Keratinocyte (primary cell): ENCODE measurements around the gene CHERP. TPM values are rescaled to one million over a fixed set of nuclear protein-coding genes. Genes with fewer than 3 reads are reported as not detected.

Source experiments
- DNase-seq: peaks from one replicate; pipeline ENCODE4 v3.0.0-alpha.2; 2011; ENCODE audit warnings: low read depth, missing footprints, low spot score
- FAIRE-seq: peaks from 2 replicates; lab custom pipeline; 2011; peaks lifted over from hg19 to GRCh38; lab: Jason Lieb, UNC
- H2AFZ ChIP-seq: 2 replicates; pipeline ENCODE4 v1.6.0; 2012; ENCODE audit warnings: low read length, control low read depth, inconsistent platforms; ENCODE audit not compliant: control insufficient read depth
- H3K27ac ChIP-seq: 2 replicates; pipeline ENCODE4 v1.5.1; 2011; ENCODE audit warnings: low read length; ENCODE audit not compliant: control insufficient read depth, insufficient read depth
- H3K27me3 ChIP-seq: 3 replicates; pipeline ENCODE4 v1.6.0; 2011; ENCODE audit warnings: low read length; ENCODE audit not compliant: control insufficient read depth, insufficient read depth; ENCODE audit errors: extremely low read depth
- H3K36me3 ChIP-seq, 2 experiments: 2 replicates in 1 of 2; 3 replicates in 1 of 2; pipeline ENCODE4 v1.5.1; 2011; ENCODE audit warnings: low read length in 2 of 2, mild to moderate bottlenecking in 1 of 2; ENCODE audit not compliant: control insufficient read depth in 2 of 2, insufficient read depth in 2 of 2; ENCODE audit errors: extremely low read depth in 1 of 2
- H3K4me1 ChIP-seq: 3 replicates; pipeline ENCODE4 v1.5.1; 2011; ENCODE audit warnings: low read length; ENCODE audit not compliant: control insufficient read depth, insufficient read depth; ENCODE audit errors: extremely low read depth
- H3K4me2 ChIP-seq: 3 replicates; pipeline ENCODE4 v1.6.0; 2011; ENCODE audit warnings: low read depth, low read length; ENCODE audit not compliant: control insufficient read depth, insufficient read depth; ENCODE audit errors: extremely low read depth
- H3K4me3 ChIP-seq, 3 experiments: fragments of 200-600 bp in 1 of 3; sonication (generic) in 1 of 3; 2 replicates in 2 of 3; 3 replicates in 1 of 3; pipeline ENCODE4 v1.5.1; 2011 to 2016; ENCODE audit warnings: low read length in 3 of 3, mild to moderate bottlenecking in 3 of 3, control low read depth in 2 of 3, inconsistent platforms in 1 of 3, low read depth in 1 of 3, mixed read lengths in 1 of 3, mixed run types in 1 of 3, moderate library complexity in 1 of 3; ENCODE audit not compliant: control insufficient read depth in 2 of 3, insufficient read depth in 2 of 3; ENCODE audit errors: extremely low read depth in 1 of 3
- H3K79me2 ChIP-seq: 2 replicates; pipeline ENCODE4 v1.6.0; 2012; ENCODE audit warnings: low read length; ENCODE audit not compliant: control insufficient read depth, insufficient read depth
- H3K9ac ChIP-seq: 3 replicates; pipeline ENCODE4 v1.6.0; 2011; ENCODE audit warnings: low read length; ENCODE audit not compliant: control insufficient read depth, insufficient read depth; ENCODE audit errors: extremely low read depth
- H3K9me1 ChIP-seq: 3 replicates; pipeline ENCODE4 v1.6.0; 2011; ENCODE audit warnings: low read length; ENCODE audit not compliant: control insufficient read depth, insufficient read depth; ENCODE audit errors: extremely low read depth
- H3K9me3 ChIP-seq: 2 replicates; pipeline ENCODE4 v1.5.1; 2012; ENCODE audit warnings: low read depth, low read length; ENCODE audit not compliant: control insufficient read depth
- H4K20me1 ChIP-seq: 3 replicates; pipeline ENCODE4 v1.6.0; 2011; ENCODE audit warnings: low read length; ENCODE audit not compliant: control insufficient read depth, insufficient read depth; ENCODE audit errors: extremely low read depth
- EZH2 ChIP-seq: IDR thresholded peaks from one replicate; pipeline ENCODE4 v1.6.1; 2012; ENCODE audit warnings: inconsistent platforms, mild to moderate bottlenecking, low read length, moderate library complexity
- dilution Hi-C: fragments of 300-500 bp; cut with MboI; formaldehyde crosslinking; loops from one replicate; pipeline ENCODE4 v1.7.0; 2020; ENCODE audit warnings: low sequenced_read_pairs; ENCODE audit not compliant: extremely low pct_ligation_motif_present
- polyA plus RNA-seq, 5 experiments: library from polyadenylated mRNA; depleted of rRNA in 3 of 5; stranded (reverse) in 3 of 5; stranded (forward) in 1 of 5; unstranded in 1 of 5; fragments of >200 nt; gene quantifications; 1 replicate in 1 of 5; 2 replicates in 3 of 5; 3 replicates in 1 of 5; pipeline versions ENCODE4 v1.2.1 to v1.2.3, GENCODE V29; 2011 to 2012; ENCODE audit warnings: missing spikeins in 2 of 5, low read depth in 1 of 5, low replicate concordance in 1 of 5
- TF ChIP-seq, protein P1 (sequence below), 3 experiments: IDR thresholded peaks in 1 of 3; conservative IDR thresholded peaks in 1 of 3; optimal IDR thresholded peaks in 1 of 3; 2 replicates in 2 of 3; 3 replicates in 1 of 3; pipeline versions ENCODE3 to v1.5.1; 2011; ENCODE audit warnings: low read length in 3 of 3, mild to moderate bottlenecking in 3 of 3, moderate library complexity in 2 of 3, control low read depth in 1 of 3, inconsistent platforms in 1 of 3; ENCODE audit not compliant: insufficient read depth in 2 of 3; ENCODE audit errors: extremely low read depth in 1 of 3

The CHERP gene
- polyA plus RNA-seq, 1 donor (not counting 4 experiments of a cell fraction or from before 2014, with no cell fraction given), result 3.6 TPM

DNA sequence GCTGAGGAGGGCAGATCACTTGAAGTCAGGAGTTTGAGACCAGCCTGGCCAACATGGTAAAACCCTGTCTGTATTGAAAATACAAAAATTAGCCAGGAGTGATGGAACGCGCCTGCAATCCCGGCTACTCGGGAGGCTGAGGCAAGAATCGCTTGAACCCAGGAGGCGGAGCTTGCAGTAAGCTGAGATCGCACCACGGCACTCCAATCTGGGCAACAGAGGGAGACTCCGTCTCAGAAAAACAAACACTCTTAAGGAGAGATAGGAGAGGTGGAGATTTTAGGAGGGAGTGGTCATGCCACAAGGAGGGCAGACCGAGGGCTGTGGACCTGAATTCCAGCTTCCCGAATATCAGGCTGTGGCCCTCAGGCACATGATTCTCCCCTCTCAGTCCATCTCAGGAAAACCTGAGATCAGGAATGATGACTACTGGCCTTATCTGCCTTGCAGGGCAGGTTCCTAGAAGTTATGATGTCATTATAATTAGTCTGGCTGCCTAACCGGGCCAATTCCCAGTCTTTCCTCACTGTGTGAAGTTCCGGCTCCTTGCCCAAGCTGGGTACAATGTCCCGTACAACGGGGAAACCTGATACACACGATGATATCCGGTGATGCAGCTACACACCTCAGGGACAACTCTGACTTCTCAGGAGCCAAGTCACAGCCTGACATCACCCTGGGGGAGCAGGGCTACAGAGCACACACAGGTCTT lies 27.5 kb upstream of the CHERP start:
- no peak for FAIRE-seq

DNA sequence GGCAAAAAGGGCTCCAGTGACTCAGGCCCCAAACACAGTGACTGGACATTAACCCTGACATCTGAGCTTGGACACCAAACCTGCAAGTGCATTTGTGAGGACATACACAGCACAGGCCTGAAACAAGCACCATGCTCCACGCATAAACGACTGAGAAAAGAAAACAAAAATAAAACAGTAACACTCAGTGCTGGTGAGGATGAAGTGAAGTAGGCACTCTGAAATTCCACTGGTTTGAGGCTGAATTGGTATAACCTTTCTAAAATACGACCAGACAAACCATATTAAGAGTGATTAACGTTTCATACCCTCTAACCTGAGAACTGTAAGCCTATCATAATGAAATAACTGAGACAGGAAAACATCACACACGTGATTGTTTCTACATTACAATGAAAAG lies 24.5 kb upstream of the CHERP start:
- DNase-seq (no peak), FAIRE-seq (no peak)
- no peak overlapping the region for H3K27ac ChIP-seq
- no peaks in the 10 kb centered on the region for H3K9me3 ChIP-seq
- H2AFZ ChIP-seq, result no peak overlapping the region
- no peaks in the 10 kb centered on the region for H3K27me3 ChIP-seq
- dilution Hi-C loops, result no loop called here
- H3K4me2 ChIP-seq, result no peak overlapping the region
- no peak overlapping the region for H3K9ac ChIP-seq
- no peaks in the 10 kb centered on the region for H4K20me1 ChIP-seq
- no peak overlapping the region for H3K4me3 ChIP-seq
- peaks cover 23 to 61% of the 10 kb centered on the region in 2 experiments for H3K36me3 ChIP-seq
- H3K79me2 ChIP-seq, result peaks cover 36% of the 10 kb centered on the region
- no peak for TF ChIP-seq EZH2
- peaks cover 3% of the 10 kb centered on the region for H3K9me1 ChIP-seq
- H3K4me1 ChIP-seq, result peaks cover 28% of the 10 kb centered on the region

More for the DNA sequence above, 27.5 kb upstream of the CHERP start:
- Histone ChIP-seq H3K4me3 (no peak overlapping the region), H3K79me2 (peaks cover 62% of the 10 kb centered on the region), H3K36me3 (peaks cover 14 to 43% of the 10 kb centered on the region in 2 experiments), H3K4me1 (peaks cover 38% of the 10 kb centered on the region), H3K4me2 (peak overlapping the region; percentile 29), H4K20me1 (peaks cover 3% of the 10 kb centered on the region), H3K9ac (peak overlapping the region; percentile 13), H2AFZ (no peak overlapping the region), H3K27me3 (no peaks in the 10 kb centered on the region), H3K9me1 (peaks cover 3% of the 10 kb centered on the region), H3K27ac (peak overlapping the region; percentile 70), H3K9me3 (no peaks in the 10 kb centered on the region)
- TF ChIP-seq EZH2, result no peak
- TF ChIP-seq, protein P1, sequence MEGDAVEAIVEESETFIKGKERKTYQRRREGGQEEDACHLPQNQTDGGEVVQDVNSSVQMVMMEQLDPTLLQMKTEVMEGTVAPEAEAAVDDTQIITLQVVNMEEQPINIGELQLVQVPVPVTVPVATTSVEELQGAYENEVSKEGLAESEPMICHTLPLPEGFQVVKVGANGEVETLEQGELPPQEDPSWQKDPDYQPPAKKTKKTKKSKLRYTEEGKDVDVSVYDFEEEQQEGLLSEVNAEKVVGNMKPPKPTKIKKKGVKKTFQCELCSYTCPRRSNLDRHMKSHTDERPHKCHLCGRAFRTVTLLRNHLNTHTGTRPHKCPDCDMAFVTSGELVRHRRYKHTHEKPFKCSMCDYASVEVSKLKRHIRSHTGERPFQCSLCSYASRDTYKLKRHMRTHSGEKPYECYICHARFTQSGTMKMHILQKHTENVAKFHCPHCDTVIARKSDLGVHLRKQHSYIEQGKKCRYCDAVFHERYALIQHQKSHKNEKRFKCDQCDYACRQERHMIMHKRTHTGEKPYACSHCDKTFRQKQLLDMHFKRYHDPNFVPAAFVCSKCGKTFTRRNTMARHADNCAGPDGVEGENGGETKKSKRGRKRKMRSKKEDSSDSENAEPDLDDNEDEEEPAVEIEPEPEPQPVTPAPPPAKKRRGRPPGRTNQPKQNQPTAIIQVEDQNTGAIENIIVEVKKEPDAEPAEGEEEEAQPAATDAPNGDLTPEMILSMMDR (optimal IDR thresholded peaks at IDR 0.05 in 1 of 3, IDR thresholded peaks at IDR 0.05 in 1 of 3, conservative IDR thresholded peaks at IDR 0.05 in 1 of 3; ENCODE audit: extremely low read depth in 1 of 3, insufficient read depth in 2 of 3, low read length in 3 of 3), result no peak
- no peak for DNase-seq
- dilution Hi-C loops, result no loop called here
